ENCODE results near the gene TECR.

DNA sequence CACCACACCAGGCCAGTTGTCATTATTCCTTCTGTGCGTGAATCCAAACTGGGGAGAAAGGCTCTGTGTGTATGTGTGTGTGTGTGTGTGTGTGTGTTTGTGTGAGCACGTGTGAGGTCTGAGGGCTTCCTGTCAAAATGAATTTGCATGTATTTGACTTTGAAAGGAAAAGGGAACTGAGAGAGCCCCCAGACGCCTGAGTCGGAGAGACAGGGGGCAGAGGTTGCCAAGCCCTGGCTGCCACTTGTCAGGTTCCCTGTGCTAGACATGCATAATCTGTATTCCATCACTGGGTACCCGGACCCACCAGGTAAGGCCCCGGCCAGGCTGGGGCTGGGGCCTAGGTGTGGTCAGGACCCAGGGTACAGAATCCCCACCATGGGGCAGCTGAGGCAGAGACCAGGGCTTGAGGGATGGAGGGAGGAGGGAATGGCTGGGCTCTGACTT is 53.5 kb downstream of the TECR start, which contains the start of gene CLEC17A:
- TF ChIP-seq, protein P1, sequence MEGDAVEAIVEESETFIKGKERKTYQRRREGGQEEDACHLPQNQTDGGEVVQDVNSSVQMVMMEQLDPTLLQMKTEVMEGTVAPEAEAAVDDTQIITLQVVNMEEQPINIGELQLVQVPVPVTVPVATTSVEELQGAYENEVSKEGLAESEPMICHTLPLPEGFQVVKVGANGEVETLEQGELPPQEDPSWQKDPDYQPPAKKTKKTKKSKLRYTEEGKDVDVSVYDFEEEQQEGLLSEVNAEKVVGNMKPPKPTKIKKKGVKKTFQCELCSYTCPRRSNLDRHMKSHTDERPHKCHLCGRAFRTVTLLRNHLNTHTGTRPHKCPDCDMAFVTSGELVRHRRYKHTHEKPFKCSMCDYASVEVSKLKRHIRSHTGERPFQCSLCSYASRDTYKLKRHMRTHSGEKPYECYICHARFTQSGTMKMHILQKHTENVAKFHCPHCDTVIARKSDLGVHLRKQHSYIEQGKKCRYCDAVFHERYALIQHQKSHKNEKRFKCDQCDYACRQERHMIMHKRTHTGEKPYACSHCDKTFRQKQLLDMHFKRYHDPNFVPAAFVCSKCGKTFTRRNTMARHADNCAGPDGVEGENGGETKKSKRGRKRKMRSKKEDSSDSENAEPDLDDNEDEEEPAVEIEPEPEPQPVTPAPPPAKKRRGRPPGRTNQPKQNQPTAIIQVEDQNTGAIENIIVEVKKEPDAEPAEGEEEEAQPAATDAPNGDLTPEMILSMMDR (IDR thresholded peaks at IDR 0.05; ENCODE audit: poor library complexity, severe bottlenecking) = no peak
- TF ChIP-seq TAF1 (IDR thresholded peaks at IDR 0.05; ENCODE audit: low read depth) = no peak
- TF ChIP-seq EZH2 (IDR thresholded peaks at IDR 0.05; ENCODE audit: borderline replicate concordance, insufficient read depth, low read length, poor library complexity, severe bottlenecking) = no peak
